K562 (cell line): ENCODE data around the gene FRMD5. TPM values are rescaled to one million over a fixed set of nuclear protein-coding genes. Genes with fewer than 3 reads are reported as not detected.

ENCODE experiments used
- ATAC-seq: fragments of 200-7000 bp; cut with Tn5 transposase; 3 replicates; pipeline ENCODE4 v1.9.1; 2020; ENCODE audit warnings: moderate library complexity
- BruUV-seq: library from RNA; stranded (reverse); fragments of 400-500 nt; replicated peaks from 2 replicates; lab custom pipeline; 2021; lab: Mats Ljungman, UMichigan
- CTCF ChIA-PET: fragments of 300-600 bp; formaldehyde crosslinking; extraction: SDS; loops from one replicate; lab custom pipeline; 2021; ENCODE audit warnings: low intra/inter-chr PET ratio; lab: Yijun Ruan, JAX
- POLR2A ChIA-PET: fragments of 300-600, 350-650 bp; sonication (Branson Sonifier 250); formaldehyde crosslinking; extraction: SDS; loops from one replicate; lab custom pipeline; 2021; ENCODE audit warnings: antibody characterized with exemption, inconsistent platforms; lab: Yijun Ruan, JAX
- DNase-seq, 4 experiments: peaks; one replicate each; pipeline versions ENCODE4 v3.0.0 to v3.0.0-alpha.2; 2011 to 2018; ENCODE audit warnings: low spot score in 3 of 4, mixed read lengths in 3 of 4; ENCODE audit errors: extremely low read depth in 1 of 4
- FAIRE-seq: peaks from 2 replicates; lab custom pipeline; 2011; peaks lifted over from hg19 to GRCh38; lab: Jason Lieb, UNC
- H2AFZ ChIP-seq: 2 replicates; pipeline ENCODE4 v1.6.0; 2011; ENCODE audit warnings: low read depth, low read length, control low read depth, inconsistent platforms
- H3K27ac ChIP-seq: fragments of 200-600 bp; 3 replicates; pipeline ENCODE4 v1.8.0; 2011; ENCODE audit warnings: low read depth, mild to moderate bottlenecking, control low read depth, inconsistent platforms, low read length, moderate library complexity, mixed read lengths; ENCODE audit errors: extremely low read depth
- H3K27me3 ChIP-seq, 2 experiments: fragments of 300-600 bp in 1 of 2; 2 replicates in 1 of 2; 3 replicates in 1 of 2; pipeline versions ENCODE4 v1.6.0 to v1.8.0; 2011; ENCODE audit warnings: inconsistent platforms in 2 of 2, low read length in 2 of 2, mild to moderate bottlenecking in 1 of 2, mixed read lengths in 1 of 2, moderate library complexity in 1 of 2; ENCODE audit not compliant: control insufficient read depth in 2 of 2, insufficient read depth in 2 of 2
- H3K36me3 ChIP-seq: fragments of 300-600 bp; 3 replicates; pipeline ENCODE4 v1.8.0; 2011; ENCODE audit warnings: mild to moderate bottlenecking, low read length, inconsistent platforms; ENCODE audit not compliant: control insufficient read depth, insufficient read depth
- H3K4me1 ChIP-seq, 2 experiments: fragments of 200-600 bp in 1 of 2; replicated peaks in 1 of 2; 2 replicates in 1 of 2; 3 replicates in 1 of 2; pipeline versions ENCODE4 v1.5.1 to v1.8.0; 2011; ENCODE audit warnings: inconsistent platforms in 2 of 2, low read length in 2 of 2, mild to moderate bottlenecking in 1 of 2, mixed read lengths in 1 of 2, moderate library complexity in 1 of 2; ENCODE audit not compliant: control insufficient read depth in 2 of 2, insufficient read depth in 2 of 2
- H3K4me2 ChIP-seq: 2 replicates; pipeline ENCODE4 v1.6.1; 2011; ENCODE audit warnings: low read length, control low read depth, inconsistent platforms, mixed read lengths; ENCODE audit not compliant: insufficient read depth
- H3K4me3 ChIP-seq: fragments of 200-600 bp; sonication (generic), shearing (Covaris generic); 2 replicates; pipeline ENCODE4 v1.5.1; 2016; ENCODE audit warnings: control low read depth, inconsistent platforms
- H3K79me2 ChIP-seq: fragments of 200-600 bp; 3 replicates; pipeline ENCODE4 v1.8.0; 2011; ENCODE audit warnings: low read length, inconsistent platforms; ENCODE audit not compliant: control insufficient read depth, insufficient read depth
- H3K9ac ChIP-seq, 2 experiments: 2 replicates each; pipeline versions ENCODE4 v1.6.0 to v1.6.1; 2011; ENCODE audit warnings: low read depth in 2 of 2, low read length in 2 of 2, control low read depth in 1 of 2, inconsistent platforms in 1 of 2, mild to moderate bottlenecking in 1 of 2, mixed read lengths in 1 of 2; ENCODE audit not compliant: insufficient read depth in 1 of 2
- H3K9me1 ChIP-seq: one replicate; pipeline ENCODE4 v1.6.0; 2011; ENCODE audit warnings: inconsistent platforms, mild to moderate bottlenecking, low read length, moderate library complexity; ENCODE audit not compliant: control insufficient read depth, insufficient read depth
- H3K9me3 ChIP-seq: replicated peaks from 2 replicates; pipeline ENCODE4 v1.5.1; 2011; ENCODE audit warnings: low read depth, low read length, inconsistent platforms; ENCODE audit not compliant: control insufficient read depth, insufficient read depth
- H4K20me1 ChIP-seq: replicated peaks from 2 replicates; pipeline ENCODE4 v1.6.1; 2011; ENCODE audit warnings: low read length, inconsistent platforms, mixed read lengths; ENCODE audit not compliant: control insufficient read depth, insufficient read depth
- CXXC5 ChIP-seq: fragments of 250-450 bp; sonication (Bioruptor Pico); IDR thresholded peaks from 2 replicates; pipeline ENCODE4 v1.8.0; 2022; ENCODE audit warnings: inconsistent platforms, mild to moderate bottlenecking, moderate library complexity
- DPF2 ChIP-seq: fragments of 450-650 bp; IDR thresholded peaks from 2 replicates; pipeline ENCODE4 v1.6.1; 2016
- FOXA3 ChIP-seq, 2 experiments: fragments of 450-650 bp in 1 of 2; sonication (generic) in 1 of 2; formaldehyde crosslinking; IDR thresholded peaks in 1 of 2; conservative IDR thresholded peaks in 1 of 2; 2 replicates each; pipeline versions ENCODE4 v1.4.0 to v1.8.0; 2020 to 2022; ENCODE audit warnings: mild to moderate bottlenecking in 2 of 2, missing genetic modification reagents in 1 of 2
- KLF1 ChIP-seq: fragments of 450-650 bp; IDR thresholded peaks from 2 replicates; pipeline ENCODE4 v1.6.1; 2016; ENCODE audit warnings: missing genetic modification characterization, missing compliant biosample characterization
- L3MBTL2 ChIP-seq: fragments of 450-650 bp; IDR thresholded peaks from 2 replicates; pipeline ENCODE4 v1.6.1; 2016; ENCODE audit warnings: mild to moderate bottlenecking, moderate library complexity
- NBN ChIP-seq: fragments of 450-650 bp; IDR thresholded peaks from 2 replicates; pipeline ENCODE4 v1.6.1; 2016; ENCODE audit warnings: low read depth, mild to moderate bottlenecking
- NFXL1 ChIP-seq: fragments of 450-650 bp; formaldehyde crosslinking; IDR thresholded peaks from 2 replicates; pipeline ENCODE4 v1.4.0; 2021; ENCODE audit warnings: mild to moderate bottlenecking
- RBM15 ChIP-seq: fragments of 200-400 bp; formaldehyde crosslinking; IDR thresholded peaks from 2 replicates; pipeline ENCODE4 v1.6.1; 2018; ENCODE audit warnings: mild to moderate bottlenecking, low read length, moderate library complexity; ENCODE audit not compliant: insufficient read depth
- SIN3A ChIP-seq, 2 experiments: fragments of 150-350 bp in 1 of 2; IDR thresholded peaks; 2 replicates each; pipeline ENCODE4 v1.6.1; 2011 to 2016; ENCODE audit warnings: borderline replicate concordance in 2 of 2, low read depth in 2 of 2, low read length in 2 of 2, mild to moderate bottlenecking in 2 of 2, moderate library complexity in 2 of 2; ENCODE audit not compliant: control insufficient read depth in 1 of 2
- ZNF184 ChIP-seq: sonication (generic); formaldehyde crosslinking; IDR thresholded peaks from 2 replicates; pipeline ENCODE4 v1.5.0; 2020; ENCODE audit warnings: missing genetic modification reagents
- ZNF23 ChIP-seq: fragments of 250-450 bp; sonication (Bioruptor Pico); IDR thresholded peaks from 2 replicates; pipeline ENCODE4 v1.4.0; 2020; ENCODE audit warnings: mild to moderate bottlenecking
- ZNF354B ChIP-seq: fragments of 250-450 bp; sonication (Bioruptor Pico); IDR thresholded peaks from 2 replicates; pipeline ENCODE4 v1.4.0; 2020
- ZNF583 ChIP-seq: fragments of 250-450 bp; sonication (Bioruptor Pico); IDR thresholded peaks from 2 replicates; pipeline ENCODE4 v1.4.0; 2020
- WGBS: fragments of 100-300 bp; shearing (Covaris generic); methylation state at CpG from one replicate; pipeline ENCODE4 v1.1.6; 2016; ENCODE audit warnings: low coverage, mixed read lengths; ENCODE audit not compliant: insufficient coverage; ENCODE audit errors: missing lambda C conversion rate; 5-methylcytosine and 5-hydroxymethylcytosine counted together
- in situ Hi-C: fragments of 300-500 bp; cut with MboI; formaldehyde crosslinking; loops from 4 replicates; pipeline ENCODE4 v1.15.0; 2018; ENCODE audit warnings: inconsistent platforms, mixed read lengths
- intact Hi-C: fragments of 100-400 bp; cut with micrococcal nuclease; formaldehyde crosslinking; loops from 2 replicates; pipeline ENCODE4 v1.14.2; 2022
- polyA plus RNA-seq, 8 experiments: library from polyadenylated mRNA; depleted of rRNA in 4 of 8; stranded (reverse) in 5 of 8; unstranded in 3 of 8; fragments of >200 nt; fragmentation: Nextera tagmentation in 2 of 8; fragmentation: Illumina TruSeq in 1 of 8; extraction: Ambion mirVana in 2 of 8; extraction: Trizol in 1 of 8; gene quantifications; 2 replicates each; pipeline versions ENCODE4 v1.2.1 to v1.2.3, GENCODE V29; 2011 to 2014; ENCODE audit warnings: inconsistent platforms in 1 of 8, missing spikeins in 1 of 8
- total RNA-seq, 7 experiments: library from RNA; depleted of rRNA in 6 of 7; stranded (reverse); fragments of >200 nt in 6 of 7; fragmentation: Illumina TruSeq in 2 of 7; extraction: Trizol in 2 of 7; gene quantifications; 2 replicates each; pipeline versions ENCODE4 v1.2.1 to v1.2.3, GENCODE V29; 2011 to 2021; ENCODE audit warnings: low replicate concordance in 1 of 7
- TF ChIP-seq, protein P1 (sequence below): sonication (generic); formaldehyde crosslinking; IDR thresholded peaks from 2 replicates; pipeline ENCODE4 v1.4.0; 2020; ENCODE audit warnings: mild to moderate bottlenecking, missing genetic modification reagents
- TF ChIP-seq, protein P2 (sequence below): fragments of 250-450 bp; sonication (Bioruptor Pico); IDR thresholded peaks from 2 replicates; pipeline ENCODE4 v1.8.0; 2021; ENCODE audit warnings: moderate library complexity, mild to moderate bottlenecking, inconsistent platforms

Gene FRMD5
- total and polyA plus RNA-seq, 9 of the 15 experiments (the other 6 are each of a cell fraction or from before 2014, with no cell fraction given): 0.13 to 0.38 TPM; not detected in 7

GRCh38 chr15:44093836-44094235, 101.2 kb downstream of the FRMD5 start:
- Histone ChIP-seq H4K20me1 (no peaks in the 10 kb centered on the region; the same call in 1 of the 2 replicates), H3K36me3 (no peaks in the 10 kb centered on the region), H3K27me3 (peaks cover 0 to 3% of the 10 kb centered on the region in 2 experiments; a peak in 2 of 5 replicates), H3K4me1 (no peaks in the 10 kb centered on the region), H3K79me2 (no peaks in the 10 kb centered on the region), H3K4me3 (no peak overlapping the region), H2AFZ (no peak overlapping the region), H3K9me1 (no peaks in the 10 kb centered on the region), H3K4me2 (no peak overlapping the region), H3K27ac (no peak overlapping the region), H3K9ac (no peak overlapping the region), H3K9me3 (no peaks in the 10 kb centered on the region)
- POLR2A ChIA-PET: no interaction called here
- in situ Hi-C loops: no loop called here
- no peak for DNase-seq
- FAIRE-seq: peak; percentile 11
- intact Hi-C loops: no loop called here
- 0% methylated on average over 3 of the region's 3 CpGs for WGBS
- no peak for ATAC-seq
- no TSS peak for BruUV-seq
- CTCF ChIA-PET: no interaction called here
- no peak for TF ChIP-seq FOXA3 (CRISPR knock-in tag; conservative IDR thresholded peaks at IDR 0.05 in 1 of 2, IDR thresholded peaks at IDR 0.05 in 1 of 2)
- no peak for TF ChIP-seq L3MBTL2
- no peak for TF ChIP-seq DPF2
- TF ChIP-seq NBN: no peak
- TF ChIP-seq ZNF184 (CRISPR knock-in tag): no peak
- TF ChIP-seq CXXC5 (CRISPR knock-in tag): no peak
- TF ChIP-seq, protein P1, sequence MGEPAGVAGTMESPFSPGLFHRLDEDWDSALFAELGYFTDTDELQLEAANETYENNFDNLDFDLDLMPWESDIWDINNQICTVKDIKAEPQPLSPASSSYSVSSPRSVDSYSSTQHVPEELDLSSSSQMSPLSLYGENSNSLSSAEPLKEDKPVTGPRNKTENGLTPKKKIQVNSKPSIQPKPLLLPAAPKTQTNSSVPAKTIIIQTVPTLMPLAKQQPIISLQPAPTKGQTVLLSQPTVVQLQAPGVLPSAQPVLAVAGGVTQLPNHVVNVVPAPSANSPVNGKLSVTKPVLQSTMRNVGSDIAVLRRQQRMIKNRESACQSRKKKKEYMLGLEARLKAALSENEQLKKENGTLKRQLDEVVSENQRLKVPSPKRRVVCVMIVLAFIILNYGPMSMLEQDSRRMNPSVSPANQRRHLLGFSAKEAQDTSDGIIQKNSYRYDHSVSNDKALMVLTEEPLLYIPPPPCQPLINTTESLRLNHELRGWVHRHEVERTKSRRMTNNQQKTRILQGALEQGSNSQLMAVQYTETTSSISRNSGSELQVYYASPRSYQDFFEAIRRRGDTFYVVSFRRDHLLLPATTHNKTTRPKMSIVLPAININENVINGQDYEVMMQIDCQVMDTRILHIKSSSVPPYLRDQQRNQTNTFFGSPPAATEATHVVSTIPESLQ: no peak
- TF ChIP-seq ZNF583: no peak
- no peak for TF ChIP-seq SIN3A (IDR thresholded peaks at IDR 0.05; ENCODE audit: borderline replicate concordance in 2 of 2, control insufficient read depth in 1 of 2, low read depth in 2 of 2, low read length in 2 of 2)
- no peak for TF ChIP-seq RBM15
- TF ChIP-seq KLF1 (tag): no peak
- no peak for TF ChIP-seq NFXL1 (CRISPR knock-in tag)
- no peak for TF ChIP-seq ZNF354B (CRISPR knock-in tag)
- no peak for TF ChIP-seq ZNF23 (CRISPR knock-in tag)
- TF ChIP-seq, protein P2, sequence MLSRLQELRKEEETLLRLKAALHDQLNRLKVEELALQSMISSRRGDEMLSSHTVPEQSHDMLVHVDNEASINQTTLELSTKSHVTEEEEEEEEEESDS (CRISPR knock-in tag): no peak
